Neural progenitor cell (in vitro differentiated cells): Measurements from ENCODE around the gene FASTKD2.

Experiments
- CTCF ChIP-seq: fragments of 200-600 bp; sonication (generic); IDR thresholded peaks from 2 replicates; pipeline ENCODE4 v1.5.1; 2017; ENCODE audit warnings: antibody characterized with exemption, mild to moderate bottlenecking
- EZH2 ChIP-seq: fragments of 200-600 bp; sonication (generic); IDR thresholded peaks from 2 replicates; pipeline ENCODE4 v1.6.1; 2017; ENCODE audit warnings: antibody characterized with exemption, mild to moderate bottlenecking, moderate library complexity
- EZH2phosphoT487 ChIP-seq: fragments of 200-600 bp; sonication (generic); IDR thresholded peaks from 2 replicates; pipeline ENCODE4 v1.6.1; 2017; ENCODE audit warnings: antibody characterized with exemption

DNA sequence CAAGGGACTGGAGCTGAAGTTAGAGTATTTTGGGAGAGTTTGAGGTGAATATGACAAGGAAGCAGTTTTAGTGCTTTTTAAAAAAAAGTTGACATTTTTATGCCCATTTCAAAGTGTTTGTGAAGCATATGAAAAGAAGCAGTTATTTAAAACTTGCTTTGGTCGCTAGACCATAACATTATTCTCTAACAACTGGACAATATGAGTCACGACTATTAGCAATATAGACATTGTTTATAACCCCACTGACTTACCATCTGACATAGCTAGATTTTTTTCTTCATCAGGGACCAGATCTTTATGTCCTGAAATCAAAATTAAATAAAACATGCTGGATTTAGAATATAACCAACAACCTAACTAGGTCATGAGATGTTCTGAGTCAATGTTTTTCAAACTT, 24.6 kb upstream of the FASTKD2 start:
- TF ChIP-seq CTCF (no peak), EZH2phosphoT487 (no peak), EZH2 (no peak)
